ENCODE data around the gene ZNF462.

ZNF462 gene

GRCh38 chr9:106878081-106878837 lies 15.3 kb downstream of the ZNF462 start:
- DNase-seq (ENCODE audit: low spot score) = no peak
- TF ChIP-seq CTCF (IDR thresholded peaks at IDR 0.05; ENCODE audit: extremely low read depth, insufficient read depth, missing control alignments) = no peak
- in situ Hi-C loops (cut with MboI; ENCODE audit: low pct_unique_long_range_greater_than_20kb, low sequenced_read_pairs, unreplicated experiment) = no loop called here

DNA sequence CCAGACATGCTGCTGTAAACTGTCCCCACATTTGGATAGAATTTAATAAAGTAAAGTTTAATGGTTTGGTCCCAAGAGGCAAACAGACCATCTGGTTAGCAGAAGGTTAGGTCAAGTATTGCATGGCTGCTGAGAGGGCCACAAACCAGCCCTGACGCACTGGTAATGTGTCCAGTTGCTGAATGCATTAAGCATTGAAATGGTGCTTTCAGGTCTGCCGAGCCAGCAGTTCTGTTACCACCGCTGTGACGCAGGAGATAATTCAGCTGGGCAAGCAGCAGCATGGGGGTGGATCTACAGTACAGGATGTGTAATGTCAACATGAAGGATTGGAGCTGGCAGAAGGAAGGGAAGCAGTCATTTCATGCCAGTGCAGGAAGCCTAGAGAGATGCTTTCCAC lies 16.0 kb downstream of the ZNF462 start:
- DNase-seq (ENCODE audit: low spot score) = no peak
- no peak for TF ChIP-seq CTCF (IDR thresholded peaks at IDR 0.05; ENCODE audit: extremely low read depth, insufficient read depth, missing control alignments)
- in situ Hi-C loops (cut with MboI; ENCODE audit: low pct_unique_long_range_greater_than_20kb, low sequenced_read_pairs, unreplicated experiment) = no loop called here

- no peak for TF ChIP-seq CTCF (IDR thresholded peaks at IDR 0.05; ENCODE audit: extremely low read depth, insufficient read depth, missing control alignments)
- no peak for DNase-seq (ENCODE audit: low spot score)
- in situ Hi-C loops (cut with MboI; ENCODE audit: low pct_unique_long_range_greater_than_20kb, low sequenced_read_pairs, unreplicated experiment) = no loop called here
Observed at GRCh38 chr9:106879439-106879882, 16.5 kb downstream of the ZNF462 start.

GRCh38 chr9:106880081-106880480 lies 17.1 kb downstream of the ZNF462 start:
- no peak for DNase-seq (ENCODE audit: low spot score)
- no peak for TF ChIP-seq CTCF (IDR thresholded peaks at IDR 0.05; ENCODE audit: extremely low read depth, insufficient read depth, missing control alignments)
- in situ Hi-C loops (cut with MboI; ENCODE audit: low pct_unique_long_range_greater_than_20kb, low sequenced_read_pairs, unreplicated experiment) = no loop called here

DNA sequence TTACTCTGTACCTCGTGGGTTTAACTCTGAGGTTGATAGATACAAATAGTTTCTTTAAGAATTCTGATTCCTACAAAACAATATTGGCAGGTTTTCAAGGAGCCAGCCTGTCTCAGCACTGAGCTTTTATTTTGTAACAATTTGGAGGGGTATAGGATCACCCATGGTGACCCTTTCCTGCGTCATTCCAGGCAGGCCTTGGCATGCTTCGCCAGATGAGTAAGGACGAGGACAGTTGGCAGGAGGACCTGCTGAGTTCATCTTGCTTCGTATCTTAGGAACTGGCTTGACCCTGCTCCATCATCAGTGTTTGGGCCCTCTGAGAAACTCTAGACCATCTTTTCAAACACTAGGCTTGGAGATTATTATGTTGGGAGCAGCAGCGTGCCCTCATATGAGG lies 17.9 kb downstream of the ZNF462 start:
- no peak for DNase-seq (ENCODE audit: low spot score)
- in situ Hi-C loops (cut with MboI; ENCODE audit: low pct_unique_long_range_greater_than_20kb, low sequenced_read_pairs, unreplicated experiment) = no loop called here
- TF ChIP-seq CTCF (IDR thresholded peaks at IDR 0.05; ENCODE audit: extremely low read depth, insufficient read depth, missing control alignments) = no peak

DNA sequence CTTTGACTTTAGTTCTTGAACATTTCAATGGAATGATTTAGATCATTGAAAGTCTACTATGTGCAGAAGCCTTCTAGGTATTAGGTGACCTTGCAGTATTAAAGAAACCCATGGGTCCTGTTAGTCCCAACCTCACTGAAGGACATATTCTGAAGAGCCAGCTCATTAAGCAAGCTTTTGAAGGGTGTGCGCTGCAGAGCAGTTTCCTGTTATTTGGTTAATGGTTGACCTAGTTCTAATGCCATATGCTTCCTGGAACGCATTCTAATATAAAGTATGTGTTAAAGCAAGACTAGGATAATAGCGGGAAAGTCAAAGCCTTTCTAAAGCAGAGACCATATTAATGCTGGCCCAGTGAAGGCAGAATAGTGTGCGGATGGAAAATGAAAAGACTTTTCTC lies 20.1 kb downstream of the ZNF462 start:
- TF ChIP-seq CTCF (IDR thresholded peaks at IDR 0.05; ENCODE audit: extremely low read depth, insufficient read depth, missing control alignments) = no peak
- in situ Hi-C loops (cut with MboI; ENCODE audit: low pct_unique_long_range_greater_than_20kb, low sequenced_read_pairs, unreplicated experiment) = no loop called here
- no peak for DNase-seq (ENCODE audit: low spot score)

Data from GM13977 (cell line).